Liver (tissue), 3 donors: ENCODE results near the gene IFNL2.

Experiments
- JUND ChIP-seq, 2 donors: IDR thresholded peaks; 2 replicates each; pipeline ENCODE4 v1.6.1; 2016; ENCODE audit warnings: antibody characterized with exemption in 2 of 2
- RAD21 ChIP-seq, 2 donors: IDR thresholded peaks; 2 replicates each; pipeline ENCODE4 v1.6.1; 2016; ENCODE audit warnings: antibody characterized with exemption in 2 of 2, mild to moderate bottlenecking in 2 of 2
- RXRA ChIP-seq, 2 donors: IDR thresholded peaks; 2 replicates each; pipeline ENCODE4 v1.6.1; 2017 to 2018; ENCODE audit warnings: antibody characterized with exemption in 2 of 2, mild to moderate bottlenecking in 1 of 2
- SP1 ChIP-seq: IDR thresholded peaks from 2 replicates; pipeline ENCODE4 v1.6.1; 2018; ENCODE audit warnings: antibody characterized with exemption, mild to moderate bottlenecking
- YY1 ChIP-seq: IDR thresholded peaks from 2 replicates; pipeline ENCODE4 v1.6.1; 2016; ENCODE audit warnings: antibody characterized with exemption, mild to moderate bottlenecking
- TF ChIP-seq, protein P1 (sequence below): fragments of 150-350 bp; IDR thresholded peaks from 2 replicates; pipeline ENCODE4 v1.5.1; 2017; ENCODE audit warnings: improper control_type of control experiment, low read depth, low read length; ENCODE audit not compliant: missing input control
- TF ChIP-seq, protein P2 (sequence below): IDR thresholded peaks from 2 replicates; pipeline ENCODE4 v1.6.1; 2016; ENCODE audit warnings: antibody characterized with exemption
- donor health status: healthy.
- donor health status: healthy.

DNA sequence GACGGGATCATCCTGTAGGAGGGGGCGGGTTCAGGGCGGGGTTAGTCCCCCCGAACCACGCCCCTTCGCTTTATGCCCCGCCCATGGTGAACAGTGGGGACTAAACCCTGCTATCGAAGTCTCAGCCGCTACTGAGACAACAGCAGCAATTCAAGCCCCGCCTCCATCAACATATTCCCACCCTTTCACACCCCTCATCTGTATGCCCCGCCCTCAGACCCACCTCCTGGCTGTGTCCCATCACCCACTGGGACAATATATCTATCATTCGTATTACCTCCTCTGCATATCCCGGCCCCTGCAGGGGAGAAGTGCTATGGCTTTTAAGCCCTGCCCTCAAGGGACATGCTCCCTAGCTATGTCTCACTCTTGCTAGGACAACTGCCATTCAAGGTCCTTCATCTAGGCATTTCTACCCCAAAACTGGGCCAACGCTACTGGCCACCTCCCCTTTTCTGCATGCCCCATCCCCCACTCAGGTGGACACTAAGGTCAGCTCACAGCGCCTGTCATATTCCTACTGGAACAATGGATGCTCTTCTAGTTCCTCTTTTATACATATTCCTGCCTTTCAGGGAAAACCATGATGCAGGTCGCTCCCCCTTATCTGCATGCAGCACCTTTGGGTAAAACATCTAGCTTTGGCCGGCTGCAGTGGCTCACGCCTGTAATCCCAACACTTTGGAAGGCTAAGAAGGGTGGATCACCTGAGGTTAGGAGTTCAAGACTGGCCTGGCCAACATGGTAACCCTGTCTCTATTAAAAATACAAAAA, 40.5 kb downstream of the IFNL2 start:
- TF ChIP-seq SP1 (no peak), RXRA (IDR thresholded peaks at IDR 0.05) (no peak), JUND (IDR thresholded peaks at IDR 0.05) (no peak), RAD21 (IDR thresholded peaks at IDR 0.05) (no peak), YY1 (no peak)
- TF ChIP-seq, protein P1, sequence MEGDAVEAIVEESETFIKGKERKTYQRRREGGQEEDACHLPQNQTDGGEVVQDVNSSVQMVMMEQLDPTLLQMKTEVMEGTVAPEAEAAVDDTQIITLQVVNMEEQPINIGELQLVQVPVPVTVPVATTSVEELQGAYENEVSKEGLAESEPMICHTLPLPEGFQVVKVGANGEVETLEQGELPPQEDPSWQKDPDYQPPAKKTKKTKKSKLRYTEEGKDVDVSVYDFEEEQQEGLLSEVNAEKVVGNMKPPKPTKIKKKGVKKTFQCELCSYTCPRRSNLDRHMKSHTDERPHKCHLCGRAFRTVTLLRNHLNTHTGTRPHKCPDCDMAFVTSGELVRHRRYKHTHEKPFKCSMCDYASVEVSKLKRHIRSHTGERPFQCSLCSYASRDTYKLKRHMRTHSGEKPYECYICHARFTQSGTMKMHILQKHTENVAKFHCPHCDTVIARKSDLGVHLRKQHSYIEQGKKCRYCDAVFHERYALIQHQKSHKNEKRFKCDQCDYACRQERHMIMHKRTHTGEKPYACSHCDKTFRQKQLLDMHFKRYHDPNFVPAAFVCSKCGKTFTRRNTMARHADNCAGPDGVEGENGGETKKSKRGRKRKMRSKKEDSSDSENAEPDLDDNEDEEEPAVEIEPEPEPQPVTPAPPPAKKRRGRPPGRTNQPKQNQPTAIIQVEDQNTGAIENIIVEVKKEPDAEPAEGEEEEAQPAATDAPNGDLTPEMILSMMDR = no peak
- TF ChIP-seq, protein P2, sequence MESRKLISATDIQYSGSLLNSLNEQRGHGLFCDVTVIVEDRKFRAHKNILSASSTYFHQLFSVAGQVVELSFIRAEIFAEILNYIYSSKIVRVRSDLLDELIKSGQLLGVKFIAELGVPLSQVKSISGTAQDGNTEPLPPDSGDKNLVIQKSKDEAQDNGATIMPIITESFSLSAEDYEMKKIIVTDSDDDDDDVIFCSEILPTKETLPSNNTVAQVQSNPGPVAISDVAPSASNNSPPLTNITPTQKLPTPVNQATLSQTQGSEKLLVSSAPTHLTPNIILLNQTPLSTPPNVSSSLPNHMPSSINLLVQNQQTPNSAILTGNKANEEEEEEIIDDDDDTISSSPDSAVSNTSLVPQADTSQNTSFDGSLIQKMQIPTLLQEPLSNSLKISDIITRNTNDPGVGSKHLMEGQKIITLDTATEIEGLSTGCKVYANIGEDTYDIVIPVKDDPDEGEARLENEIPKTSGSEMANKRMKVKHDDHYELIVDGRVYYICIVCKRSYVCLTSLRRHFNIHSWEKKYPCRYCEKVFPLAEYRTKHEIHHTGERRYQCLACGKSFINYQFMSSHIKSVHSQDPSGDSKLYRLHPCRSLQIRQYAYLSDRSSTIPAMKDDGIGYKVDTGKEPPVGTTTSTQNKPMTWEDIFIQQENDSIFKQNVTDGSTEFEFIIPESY = no peak
